ENCODE measurements around the gene CADM2.

The CADM2 gene

DNA sequence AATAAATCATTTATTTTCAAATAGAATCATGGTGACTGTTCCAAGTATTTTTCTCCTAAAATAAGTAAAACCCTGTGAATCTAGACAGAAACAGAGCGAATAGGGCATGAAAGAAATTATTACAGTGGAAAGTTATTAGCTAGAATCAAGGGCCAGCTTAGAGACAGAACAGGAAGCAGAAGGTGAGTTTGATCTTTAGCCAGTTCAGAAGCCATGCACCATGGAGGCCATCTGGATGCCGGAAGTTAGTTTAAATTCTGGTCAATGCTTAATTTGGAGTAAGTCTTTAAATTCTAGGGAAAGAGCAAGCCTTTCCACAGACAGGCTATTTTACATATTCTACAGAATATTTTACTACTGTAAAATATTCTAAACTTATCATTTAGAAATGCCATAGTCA is 574.8 kb downstream of the CADM2 start:
- H3K4me3 ChIP-seq (ENCODE audit: low read length): no peak overlapping the region
- no peaks in the 10 kb centered on the region for H3F3A ChIP-seq (ENCODE audit: control insufficient read depth, insufficient read depth)
- no peaks in the 10 kb centered on the region for H3K4me1 ChIP-seq (ENCODE audit: control insufficient read depth, low read length)
- H3K27me3 ChIP-seq (ENCODE audit: control insufficient read depth, low read length): no peaks in the 10 kb centered on the region
- no peaks in the 10 kb centered on the region for H3K9me2 ChIP-seq (replicated peaks; ENCODE audit: control insufficient read depth, low read length)
- H4K20me1 ChIP-seq (ENCODE audit: control insufficient read depth, insufficient read depth, low read depth, low read length): no peaks in the 10 kb centered on the region
- H3K36me3 ChIP-seq (ENCODE audit: control insufficient read depth, low read length): no peaks in the 10 kb centered on the region
- H3K9me3 ChIP-seq (ENCODE audit: control insufficient read depth, insufficient read depth, low read length): 0 out of 2 replicates have a peak, but pooled peaks cover 5% of the 10 kb centered on the region
- H3K4me2 ChIP-seq (ENCODE audit: low read length): no peak overlapping the region
- no peak overlapping the region for H3K27ac ChIP-seq (ENCODE audit: low read depth, low read length)
- TF ChIP-seq, protein P1, sequence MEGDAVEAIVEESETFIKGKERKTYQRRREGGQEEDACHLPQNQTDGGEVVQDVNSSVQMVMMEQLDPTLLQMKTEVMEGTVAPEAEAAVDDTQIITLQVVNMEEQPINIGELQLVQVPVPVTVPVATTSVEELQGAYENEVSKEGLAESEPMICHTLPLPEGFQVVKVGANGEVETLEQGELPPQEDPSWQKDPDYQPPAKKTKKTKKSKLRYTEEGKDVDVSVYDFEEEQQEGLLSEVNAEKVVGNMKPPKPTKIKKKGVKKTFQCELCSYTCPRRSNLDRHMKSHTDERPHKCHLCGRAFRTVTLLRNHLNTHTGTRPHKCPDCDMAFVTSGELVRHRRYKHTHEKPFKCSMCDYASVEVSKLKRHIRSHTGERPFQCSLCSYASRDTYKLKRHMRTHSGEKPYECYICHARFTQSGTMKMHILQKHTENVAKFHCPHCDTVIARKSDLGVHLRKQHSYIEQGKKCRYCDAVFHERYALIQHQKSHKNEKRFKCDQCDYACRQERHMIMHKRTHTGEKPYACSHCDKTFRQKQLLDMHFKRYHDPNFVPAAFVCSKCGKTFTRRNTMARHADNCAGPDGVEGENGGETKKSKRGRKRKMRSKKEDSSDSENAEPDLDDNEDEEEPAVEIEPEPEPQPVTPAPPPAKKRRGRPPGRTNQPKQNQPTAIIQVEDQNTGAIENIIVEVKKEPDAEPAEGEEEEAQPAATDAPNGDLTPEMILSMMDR (IDR thresholded peaks at IDR 0.05; ENCODE audit: low read depth, low read length, poor library complexity, severe bottlenecking): no peak
- no peak for TF ChIP-seq EZH2phosphoT487 (IDR thresholded peaks at IDR 0.05; ENCODE audit: borderline replicate concordance, low read length)
- no peaks in the 10 kb centered on the region for H3K79me2 ChIP-seq (ENCODE audit: control insufficient read depth, low read length)

DNA sequence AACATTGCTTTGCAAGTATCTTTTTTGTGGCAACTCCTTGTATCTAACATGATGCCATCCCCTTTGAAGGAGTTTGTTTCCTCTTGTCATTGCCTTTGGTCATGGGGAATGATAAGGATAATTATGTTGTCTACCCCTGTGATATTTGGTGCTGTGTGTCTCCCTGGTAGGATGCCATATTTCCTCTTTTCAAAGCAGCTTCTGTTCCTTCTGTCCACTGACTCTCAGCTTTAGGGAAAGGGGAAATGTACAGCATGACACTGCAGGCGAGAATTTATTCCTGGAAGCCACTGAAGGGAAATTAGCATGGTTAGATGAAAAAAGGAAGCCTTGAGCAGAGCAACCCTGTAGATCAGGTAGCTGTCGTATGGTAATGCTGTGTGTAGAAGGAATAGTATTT is 576.7 kb downstream of the CADM2 start:
- Histone ChIP-seq H3K4me1 (ENCODE audit: control insufficient read depth, low read length) (no peaks in the 10 kb centered on the region), H3K36me3 (ENCODE audit: control insufficient read depth, low read length) (no peaks in the 10 kb centered on the region), H3K27ac (ENCODE audit: low read depth, low read length) (no peak overlapping the region), H3K4me3 (ENCODE audit: low read length) (no peak overlapping the region), H3K9me2 (replicated peaks; ENCODE audit: control insufficient read depth, low read length) (no peaks in the 10 kb centered on the region), H3K4me2 (ENCODE audit: low read length) (no peak overlapping the region), H4K20me1 (ENCODE audit: control insufficient read depth, insufficient read depth, low read depth, low read length) (no peaks in the 10 kb centered on the region), H3K27me3 (ENCODE audit: control insufficient read depth, low read length) (no peaks in the 10 kb centered on the region), H3K9me3 (ENCODE audit: control insufficient read depth, insufficient read depth, low read length) (0 out of 2 replicates have a peak, but pooled peaks cover 5% of the 10 kb centered on the region), H3K79me2 (ENCODE audit: control insufficient read depth, low read length) (no peaks in the 10 kb centered on the region), H3F3A (ENCODE audit: control insufficient read depth, insufficient read depth) (no peaks in the 10 kb centered on the region)
- no peak for TF ChIP-seq EZH2phosphoT487 (IDR thresholded peaks at IDR 0.05; ENCODE audit: borderline replicate concordance, low read length)
- TF ChIP-seq, protein P1 (IDR thresholded peaks at IDR 0.05; ENCODE audit: low read depth, low read length, poor library complexity, severe bottlenecking): no peak

DNA sequence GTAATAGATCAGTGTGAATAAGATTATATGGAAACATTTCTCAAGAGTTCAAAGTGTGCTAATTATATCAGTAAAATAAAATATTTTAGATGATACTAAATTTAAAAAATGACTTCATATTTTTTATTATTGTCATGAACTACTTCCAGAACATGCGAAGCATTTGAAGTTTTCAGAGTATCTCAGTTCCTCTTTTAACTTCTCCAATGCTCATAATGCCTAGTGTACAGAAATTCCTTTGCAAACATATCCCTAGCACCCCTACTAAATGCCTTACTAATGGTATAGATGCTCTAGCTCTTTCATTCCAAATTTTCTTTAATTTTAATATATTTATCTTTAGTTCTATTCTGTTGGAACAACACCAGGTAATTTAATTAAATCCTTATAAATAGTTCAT is 580.4 kb downstream of the CADM2 start:
- Histone ChIP-seq H3K4me3 (ENCODE audit: low read length) (no peak overlapping the region), H4K20me1 (ENCODE audit: control insufficient read depth, insufficient read depth, low read depth, low read length) (no peaks in the 10 kb centered on the region), H3K4me1 (ENCODE audit: control insufficient read depth, low read length) (no peaks in the 10 kb centered on the region), H3K36me3 (ENCODE audit: control insufficient read depth, low read length) (no peaks in the 10 kb centered on the region), H3K27ac (ENCODE audit: low read depth, low read length) (no peak overlapping the region), H3K27me3 (ENCODE audit: control insufficient read depth, low read length) (no peaks in the 10 kb centered on the region), H3K9me2 (replicated peaks; ENCODE audit: control insufficient read depth, low read length) (no peaks in the 10 kb centered on the region), H3F3A (ENCODE audit: control insufficient read depth, insufficient read depth) (no peaks in the 10 kb centered on the region), H3K9me3 (ENCODE audit: control insufficient read depth, insufficient read depth, low read length) (no peaks in the 10 kb centered on the region), H3K79me2 (ENCODE audit: control insufficient read depth, low read length) (no peaks in the 10 kb centered on the region), H3K4me2 (ENCODE audit: low read length) (no peak overlapping the region)
- TF ChIP-seq, protein P1 (IDR thresholded peaks at IDR 0.05; ENCODE audit: low read depth, low read length, poor library complexity, severe bottlenecking): no peak
- no peak for TF ChIP-seq EZH2phosphoT487 (IDR thresholded peaks at IDR 0.05; ENCODE audit: borderline replicate concordance, low read length)

DNA sequence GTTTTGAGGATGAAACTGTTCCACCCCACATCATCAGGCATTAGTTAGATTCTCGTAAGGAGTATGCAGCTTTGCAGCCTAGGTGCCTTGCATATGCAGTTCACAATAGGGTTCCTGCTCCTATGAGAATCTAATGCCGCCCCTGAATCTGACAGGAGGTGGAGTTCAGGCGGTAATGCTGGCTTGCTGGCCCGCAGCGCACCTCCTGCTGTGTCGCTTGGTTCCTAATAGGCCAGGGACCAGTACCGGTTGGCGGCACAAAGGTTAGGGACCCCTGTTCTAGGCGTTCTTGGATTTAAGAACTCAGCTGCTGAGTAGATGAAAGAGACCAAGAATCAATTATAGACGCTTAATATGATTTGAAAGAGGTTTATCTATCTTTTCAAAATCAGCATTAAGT is 595.4 kb downstream of the CADM2 start:
- Histone ChIP-seq H3K4me2 (ENCODE audit: low read length) (no peak overlapping the region), H3K4me1 (ENCODE audit: control insufficient read depth, low read length) (no peaks in the 10 kb centered on the region), H3F3A (ENCODE audit: control insufficient read depth, insufficient read depth) (no peaks in the 10 kb centered on the region), H3K36me3 (ENCODE audit: control insufficient read depth, low read length) (no peaks in the 10 kb centered on the region), H3K27me3 (ENCODE audit: control insufficient read depth, low read length) (no peaks in the 10 kb centered on the region), H3K9me3 (ENCODE audit: control insufficient read depth, insufficient read depth, low read length) (no peaks in the 10 kb centered on the region), H3K79me2 (ENCODE audit: control insufficient read depth, low read length) (no peaks in the 10 kb centered on the region), H3K4me3 (ENCODE audit: low read length) (no peak overlapping the region), H3K27ac (ENCODE audit: low read depth, low read length) (no peak overlapping the region), H3K9me2 (replicated peaks; ENCODE audit: control insufficient read depth, low read length) (no peaks in the 10 kb centered on the region), H4K20me1 (ENCODE audit: control insufficient read depth, insufficient read depth, low read depth, low read length) (no peaks in the 10 kb centered on the region)
- TF ChIP-seq, protein P1 (IDR thresholded peaks at IDR 0.05; ENCODE audit: low read depth, low read length, poor library complexity, severe bottlenecking): no peak
- TF ChIP-seq EZH2phosphoT487 (IDR thresholded peaks at IDR 0.05; ENCODE audit: borderline replicate concordance, low read length): no peak

Data from DOHH2 (cell line).